Parathyroid adenoma (tissue), 2 donors: ENCODE results near the gene DPP4.

ENCODE experiments used
- H2AFZ ChIP-seq: fragments of 300-600 bp; sonication (generic); one replicate; pipeline ENCODE4 v1.7.0; 2017; ENCODE audit warnings: antibody characterized with exemption, mild to moderate bottlenecking
- H3K27ac ChIP-seq: fragments of 300-600 bp; sonication (generic); one replicate; pipeline ENCODE4 v1.7.0; 2017
- H3K27me3 ChIP-seq: fragments of 300-600 bp; sonication (generic); one replicate; pipeline ENCODE4 v1.7.0; 2017; ENCODE audit warnings: low read length; ENCODE audit not compliant: control insufficient read depth, insufficient read depth
- H3K36me3 ChIP-seq: fragments of 300-600 bp; sonication (generic); one replicate; pipeline ENCODE4 v1.7.0; 2017; ENCODE audit warnings: low read length; ENCODE audit not compliant: control insufficient read depth, insufficient read depth
- H3K4me1 ChIP-seq: fragments of 300-600 bp; sonication (generic); one replicate; pipeline ENCODE4 v1.7.0; 2017; ENCODE audit warnings: control low read depth
- H3K4me2 ChIP-seq: fragments of 300-600 bp; sonication (generic); one replicate; pipeline ENCODE4 v1.7.0; 2017; ENCODE audit warnings: low read length
- H3K4me3 ChIP-seq: fragments of 300-600 bp; sonication (generic); one replicate; pipeline ENCODE4 v1.7.0; 2017; ENCODE audit warnings: low read depth, low read length
- H3K79me2 ChIP-seq: fragments of 300-600 bp; sonication (generic); one replicate; pipeline ENCODE4 v1.7.0; 2017; ENCODE audit warnings: control low read depth
- H3K9ac ChIP-seq: fragments of 300-600 bp; sonication (generic); one replicate; pipeline ENCODE4 v1.7.0; 2017; ENCODE audit warnings: mild to moderate bottlenecking
- H3K9me3 ChIP-seq: fragments of 300-600 bp; sonication (generic); one replicate; pipeline ENCODE4 v1.7.0; 2017; ENCODE audit warnings: low read length; ENCODE audit not compliant: control insufficient read depth
- CTCF ChIP-seq: fragments of 300-600 bp; sonication (generic); IDR thresholded peaks from one replicate; pipeline ENCODE4 v1.7.0; 2017; ENCODE audit warnings: antibody characterized with exemption, mild to moderate bottlenecking
- donor health status: primary hyperparathyroidism.

DPP4 gene

GRCh38 chr2:161975062-161975812, 98.8 kb downstream of the DPP4 start:
- no peaks in the 10 kb centered on the region for H3K27me3 ChIP-seq
- no peak overlapping the region for H3K27ac ChIP-seq
- H3K4me1 ChIP-seq, result no peaks in the 10 kb centered on the region
- H3K4me2 ChIP-seq, result no peak overlapping the region
- H3K9ac ChIP-seq, result no peak overlapping the region
- TF ChIP-seq CTCF, result no peak
- no peaks in the 10 kb centered on the region for H3K79me2 ChIP-seq
- H3K9me3 ChIP-seq, result no peaks in the 10 kb centered on the region
- no peak overlapping the region for H2AFZ ChIP-seq
- H3K36me3 ChIP-seq, result no peaks in the 10 kb centered on the region
- no peak overlapping the region for H3K4me3 ChIP-seq

- H3K9ac ChIP-seq, result no peak overlapping the region
- TF ChIP-seq CTCF, result no peak
- H3K36me3 ChIP-seq, result no peaks in the 10 kb centered on the region
- H3K79me2 ChIP-seq, result no peaks in the 10 kb centered on the region
- H3K27me3 ChIP-seq, result no peaks in the 10 kb centered on the region
- no peaks in the 10 kb centered on the region for H3K4me1 ChIP-seq
- no peak overlapping the region for H2AFZ ChIP-seq
- no peak overlapping the region for H3K4me3 ChIP-seq
- H3K27ac ChIP-seq, result no peak overlapping the region
- no peak overlapping the region for H3K4me2 ChIP-seq
- H3K9me3 ChIP-seq, result no peaks in the 10 kb centered on the region
Measured at GRCh38 chr2:161974461-161974860, 99.6 kb downstream of the DPP4 start.

GRCh38 chr2:161972866-161973265, 101.1 kb downstream of the DPP4 start:
- no peaks in the 10 kb centered on the region for H3K9me3 ChIP-seq
- no peaks in the 10 kb centered on the region for H3K27me3 ChIP-seq
- H2AFZ ChIP-seq, result no peak overlapping the region
- no peak overlapping the region for H3K27ac ChIP-seq
- no peaks in the 10 kb centered on the region for H3K79me2 ChIP-seq
- H3K4me3 ChIP-seq, result no peak overlapping the region
- H3K36me3 ChIP-seq, result no peaks in the 10 kb centered on the region
- no peaks in the 10 kb centered on the region for H3K4me1 ChIP-seq
- no peak overlapping the region for H3K9ac ChIP-seq
- TF ChIP-seq CTCF, result no peak
- no peak overlapping the region for H3K4me2 ChIP-seq

- no peak for TF ChIP-seq CTCF
- Histone ChIP-seq H2AFZ (no peak overlapping the region), H3K27ac (no peak overlapping the region), H3K4me1 (no peaks in the 10 kb centered on the region), H3K79me2 (no peaks in the 10 kb centered on the region), H3K36me3 (no peaks in the 10 kb centered on the region), H3K27me3 (no peaks in the 10 kb centered on the region), H3K9me3 (no peaks in the 10 kb centered on the region), H3K4me3 (no peak overlapping the region), H3K4me2 (no peak overlapping the region), H3K9ac (no peak overlapping the region)
Measured at GRCh38 chr2:161972232-161972631, 101.8 kb downstream of the DPP4 start.

- H2AFZ ChIP-seq, result no peak overlapping the region
- H3K27me3 ChIP-seq, result no peaks in the 10 kb centered on the region
- no peaks in the 10 kb centered on the region for H3K4me1 ChIP-seq
- H3K4me3 ChIP-seq, result no peak overlapping the region
- H3K9me3 ChIP-seq, result no peaks in the 10 kb centered on the region
- TF ChIP-seq CTCF, result no peak
- no peak overlapping the region for H3K4me2 ChIP-seq
- no peaks in the 10 kb centered on the region for H3K36me3 ChIP-seq
- no peak overlapping the region for H3K9ac ChIP-seq
- no peaks in the 10 kb centered on the region for H3K79me2 ChIP-seq
- H3K27ac ChIP-seq, result no peak overlapping the region
Measured at GRCh38 chr2:161971551-161971950, 102.5 kb downstream of the DPP4 start.
